Hypothalamus (tissue), 51 donors: Measurements from ENCODE around the gene RUNX2.
A peak's percentile ranks its signal among the peaks of the same experiment; 100 is the strongest.

Source experiments
- DNase-seq, 51 donors: peaks; one replicate each; lab custom pipeline; 2025; lab: John Stamatoyannopoulos, UW

RUNX2 gene

DNA sequence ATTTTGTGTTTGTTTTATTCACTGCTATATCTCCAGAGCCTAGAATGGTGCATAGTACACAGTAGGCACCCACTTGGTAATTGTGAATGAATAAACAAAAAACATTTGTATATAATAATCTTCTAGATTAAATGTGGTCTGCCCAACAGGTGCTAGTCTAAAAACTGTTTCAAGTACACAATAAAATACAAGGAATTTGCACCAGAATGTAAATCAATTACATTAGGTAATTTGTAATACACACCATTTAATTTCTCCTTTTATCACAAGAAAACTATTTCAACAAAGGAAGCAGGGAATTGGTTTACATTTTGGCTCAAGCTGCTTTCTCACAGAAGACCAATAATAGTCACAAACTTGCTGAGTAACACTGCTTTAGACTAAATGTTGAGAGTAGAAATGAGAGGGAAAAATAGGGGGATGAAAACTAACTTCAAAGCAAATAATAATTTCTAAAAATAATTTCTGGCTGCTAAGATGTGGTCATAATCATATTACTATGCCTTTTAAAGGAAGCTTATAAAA lies 22.1 kb downstream of the RUNX2 start:
- DNase-seq, result no peak

- DNase-seq, result no peak
Observed at GRCh38 chr6:45351076-45351475, 22.9 kb downstream of the RUNX2 start.

GRCh38 chr6:45351667-45352066 lies 23.5 kb downstream of the RUNX2 start:
- no peak for DNase-seq

DNA sequence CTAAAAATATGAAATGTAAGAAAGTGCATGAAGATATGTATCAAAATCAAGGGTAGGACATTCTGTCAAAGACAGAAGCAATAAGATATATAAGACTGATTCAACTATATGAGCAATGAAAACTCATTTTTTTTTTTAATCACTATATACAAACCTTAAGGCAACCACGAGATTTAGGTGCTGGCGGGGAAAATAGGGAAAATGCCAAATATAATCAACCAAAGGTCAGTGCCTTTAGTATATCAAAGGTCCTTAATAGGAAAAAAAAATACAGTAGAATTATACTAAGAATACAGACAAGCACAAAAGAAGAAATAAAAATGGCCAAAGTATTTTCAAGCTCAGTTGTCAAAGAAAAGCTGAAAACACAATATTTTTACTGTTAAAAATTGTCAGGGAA lies 25.5 kb downstream of the RUNX2 start:
- no peak for DNase-seq

DNA sequence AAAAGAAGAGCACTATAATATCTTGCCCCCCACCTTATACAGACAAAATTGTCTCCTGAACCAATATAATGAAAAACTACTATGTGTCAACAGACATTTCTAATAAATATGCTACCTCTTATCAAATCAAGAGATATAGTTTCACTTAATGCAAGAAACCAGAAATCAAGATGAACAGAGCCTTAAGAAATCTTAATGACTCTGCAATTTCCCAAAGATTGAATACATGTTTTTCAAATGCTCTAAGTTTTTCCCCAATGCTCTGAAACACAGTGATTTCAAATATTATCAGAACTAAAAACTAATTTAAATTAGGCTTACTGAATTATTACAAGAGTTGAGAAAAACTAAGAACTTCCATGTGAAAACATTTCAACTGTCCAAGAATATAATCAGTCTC lies 36.3 kb downstream of the RUNX2 start:
- no peak for DNase-seq

DNA sequence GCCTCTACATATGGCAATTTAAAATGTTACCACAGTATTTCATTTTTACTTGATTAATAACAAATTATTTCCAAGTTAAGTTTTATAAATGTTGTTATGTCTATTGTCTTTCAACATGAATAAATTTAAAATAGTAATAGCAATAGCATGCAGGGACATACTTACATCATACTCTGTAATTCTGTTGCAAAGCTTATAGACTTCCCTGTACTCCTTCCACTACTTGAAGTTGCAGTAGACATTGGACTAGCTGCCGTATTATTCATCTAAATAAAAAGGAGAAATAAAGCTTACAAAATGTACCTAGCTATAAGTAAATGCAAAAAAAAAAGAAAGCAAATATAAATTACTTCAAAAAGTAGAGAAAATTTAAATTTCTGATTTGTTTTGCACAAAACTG lies 36.9 kb downstream of the RUNX2 start:
- no peak for DNase-seq

DNA sequence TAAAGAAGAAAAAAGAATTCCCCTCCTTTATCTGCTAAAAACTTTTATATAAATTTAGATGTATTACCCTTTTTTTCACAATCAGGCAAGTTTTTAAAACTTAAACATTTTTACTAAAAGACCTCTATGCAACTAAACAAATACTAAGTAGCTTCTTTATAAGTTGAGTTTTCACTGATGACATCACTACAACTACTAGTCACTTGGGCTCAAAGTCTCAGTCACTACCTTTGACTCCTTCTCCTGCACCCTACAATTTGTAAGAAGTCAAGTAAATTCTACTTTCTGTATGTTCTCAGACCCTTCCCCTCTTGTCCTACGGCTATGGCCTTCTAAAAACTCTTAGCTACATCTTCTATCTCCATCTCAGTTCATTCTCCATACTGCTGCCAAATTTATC lies 38.4 kb downstream of the RUNX2 start:
- DNase-seq, result no peak

DNA sequence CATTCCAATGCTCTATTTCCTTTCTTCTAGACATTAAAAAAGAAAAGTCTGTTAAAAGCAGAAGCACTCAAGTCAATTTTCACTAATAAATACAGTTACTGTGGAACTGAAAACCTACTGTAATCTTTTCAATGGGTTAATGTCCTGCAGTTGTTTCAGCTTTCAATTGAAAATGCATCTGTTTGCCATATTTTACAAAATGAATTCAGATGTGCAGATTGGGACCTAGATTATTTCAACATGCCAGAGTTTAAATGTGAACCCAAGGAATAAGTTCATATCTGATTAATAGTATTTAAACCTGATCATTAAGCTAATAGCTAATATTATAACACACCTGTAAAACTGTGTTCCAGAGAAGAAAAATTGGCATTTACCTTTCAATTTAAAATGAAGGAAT lies 39.9 kb downstream of the RUNX2 start:
- DNase-seq, result no peak

DNA sequence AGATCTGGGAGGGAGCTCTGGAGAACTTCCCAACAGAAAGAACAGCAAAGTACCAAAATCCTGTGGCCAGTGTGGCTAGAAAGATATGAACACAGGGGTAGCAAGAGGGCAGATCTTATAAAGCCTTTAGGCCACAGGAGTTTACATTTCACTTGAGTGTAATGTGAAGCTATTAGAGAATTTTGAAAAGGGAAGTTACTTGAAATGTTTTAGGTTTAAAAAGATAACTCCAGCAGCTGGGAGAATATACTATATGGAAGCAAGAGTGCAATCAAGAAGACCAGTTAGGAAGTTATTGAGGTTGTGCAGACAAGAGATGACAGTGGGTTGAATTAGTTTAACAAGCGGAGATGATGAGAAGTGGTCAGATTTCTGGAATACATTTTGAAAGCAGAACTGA lies 41.7 kb downstream of the RUNX2 start:
- no peak for DNase-seq

- DNase-seq, result no peak
Observed at GRCh38 chr6:45371924-45372573, 43.9 kb downstream of the RUNX2 start.

GRCh38 chr6:45375449-45375848 lies 47.3 kb downstream of the RUNX2 start:
- no peak for DNase-seq

GRCh38 chr6:45376310-45377042 lies 48.3 kb downstream of the RUNX2 start:
- DNase-seq, result peak in 1 of 51 donors; percentile 23

DNA sequence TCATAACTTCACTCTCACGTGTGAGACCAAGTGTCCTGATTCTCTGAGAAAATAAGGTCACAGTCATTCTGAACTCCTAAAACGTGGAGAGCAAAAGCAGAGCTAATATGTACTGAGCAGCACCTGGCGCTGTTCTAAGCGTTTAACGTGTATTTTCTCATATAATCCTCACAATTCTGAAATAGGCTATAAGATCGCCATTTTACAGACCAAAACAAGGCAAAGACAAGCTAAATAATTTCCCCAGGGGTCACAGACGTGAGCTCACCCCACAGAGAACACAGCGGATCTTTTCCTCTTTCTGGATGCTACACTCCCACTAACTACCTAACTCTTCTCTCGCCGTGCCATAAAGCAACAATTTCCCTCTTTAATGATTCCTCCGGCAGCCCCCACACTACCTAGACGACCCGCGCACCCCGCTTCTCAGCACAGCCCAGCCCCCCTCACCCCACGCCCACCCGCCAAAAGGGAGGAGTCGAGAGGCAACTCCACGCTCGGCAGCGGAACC lies 49.0 kb downstream of the RUNX2 start:
- DNase-seq, result peak in 7 of 51 donors; percentile 51 to 91 (median 59)

- peak; percentile 57 to 95 (median 85) for DNase-seq
Observed at GRCh38 chr6:45377554-45378333, 49.6 kb downstream of the RUNX2 start, which contains the start of gene SUPT3H. SUPT3H (minus strand) TSS chr6:45377934.

GRCh38 chr6:45378334-45378926 lies 50.3 kb downstream of the RUNX2 start:
- peak in 18 of 51 donors; percentile 24 to 69 (median 48) for DNase-seq

DNA sequence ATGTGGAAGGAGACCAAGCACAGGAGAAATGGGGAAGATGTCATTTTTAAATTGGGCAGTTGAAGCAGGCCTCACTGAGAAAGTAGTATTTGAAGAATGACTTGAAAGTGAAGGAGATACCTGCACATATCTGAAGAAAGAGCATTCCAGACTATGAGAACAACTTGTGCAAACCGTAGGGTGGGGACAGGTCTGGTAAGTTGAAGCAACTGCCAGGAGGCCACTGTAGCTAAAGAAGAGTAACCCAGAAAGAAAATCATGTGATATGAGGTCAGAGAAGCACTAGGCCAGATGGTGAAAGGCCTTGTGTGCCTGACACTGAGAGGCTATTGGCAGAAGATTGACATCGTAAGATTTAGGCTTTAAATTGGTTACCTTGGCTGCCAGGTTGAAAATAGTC lies 54.3 kb downstream of the RUNX2 start:
- DNase-seq, result no peak

DNA sequence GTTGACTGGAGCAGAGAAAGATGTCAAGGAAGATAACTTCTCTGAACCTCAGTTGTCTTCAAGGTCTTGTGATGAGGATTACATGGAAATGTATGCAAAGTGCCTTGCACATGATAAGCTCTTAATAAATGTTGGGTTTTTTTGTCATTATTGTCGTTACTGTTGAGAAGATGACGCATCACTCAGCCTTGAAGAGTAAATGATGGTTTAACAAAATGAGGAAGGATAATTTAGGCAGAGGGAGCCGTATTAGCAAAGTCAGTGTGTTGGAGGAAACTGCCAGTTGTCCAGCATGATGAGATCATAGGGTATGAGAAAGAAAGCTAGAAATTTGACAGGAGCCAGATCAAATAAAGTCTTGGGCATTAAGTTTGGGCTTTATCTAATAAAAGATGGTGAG lies 58.4 kb downstream of the RUNX2 start:
- no peak for DNase-seq

GRCh38 chr6:45387236-45387635 lies 59.1 kb downstream of the RUNX2 start:
- no peak for DNase-seq

DNA sequence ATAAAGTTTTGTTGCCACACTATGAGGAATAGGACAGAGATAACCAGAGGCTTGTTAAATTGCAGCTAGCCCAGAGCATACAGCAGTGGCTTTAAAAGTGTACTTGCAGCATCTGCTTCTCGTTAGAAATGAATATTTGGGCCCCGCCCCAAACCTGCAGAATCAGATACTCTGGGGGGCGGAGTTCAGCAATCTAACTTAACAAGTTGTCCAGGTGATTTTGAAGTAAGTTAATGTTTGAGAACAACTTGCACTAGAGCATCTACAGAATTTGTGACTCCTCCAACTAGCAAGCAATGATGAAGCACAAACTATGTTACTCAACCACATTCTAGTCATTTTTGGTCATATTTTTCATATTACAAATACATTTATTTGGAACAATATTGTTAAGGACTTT lies 60.2 kb downstream of the RUNX2 start:
- DNase-seq, result no peak

GRCh38 chr6:45394586-45395095 lies 66.5 kb downstream of the RUNX2 start:
- DNase-seq, result no peak
